ENCODE data around the gene ZNF135.

Gene ZNF135

DNA sequence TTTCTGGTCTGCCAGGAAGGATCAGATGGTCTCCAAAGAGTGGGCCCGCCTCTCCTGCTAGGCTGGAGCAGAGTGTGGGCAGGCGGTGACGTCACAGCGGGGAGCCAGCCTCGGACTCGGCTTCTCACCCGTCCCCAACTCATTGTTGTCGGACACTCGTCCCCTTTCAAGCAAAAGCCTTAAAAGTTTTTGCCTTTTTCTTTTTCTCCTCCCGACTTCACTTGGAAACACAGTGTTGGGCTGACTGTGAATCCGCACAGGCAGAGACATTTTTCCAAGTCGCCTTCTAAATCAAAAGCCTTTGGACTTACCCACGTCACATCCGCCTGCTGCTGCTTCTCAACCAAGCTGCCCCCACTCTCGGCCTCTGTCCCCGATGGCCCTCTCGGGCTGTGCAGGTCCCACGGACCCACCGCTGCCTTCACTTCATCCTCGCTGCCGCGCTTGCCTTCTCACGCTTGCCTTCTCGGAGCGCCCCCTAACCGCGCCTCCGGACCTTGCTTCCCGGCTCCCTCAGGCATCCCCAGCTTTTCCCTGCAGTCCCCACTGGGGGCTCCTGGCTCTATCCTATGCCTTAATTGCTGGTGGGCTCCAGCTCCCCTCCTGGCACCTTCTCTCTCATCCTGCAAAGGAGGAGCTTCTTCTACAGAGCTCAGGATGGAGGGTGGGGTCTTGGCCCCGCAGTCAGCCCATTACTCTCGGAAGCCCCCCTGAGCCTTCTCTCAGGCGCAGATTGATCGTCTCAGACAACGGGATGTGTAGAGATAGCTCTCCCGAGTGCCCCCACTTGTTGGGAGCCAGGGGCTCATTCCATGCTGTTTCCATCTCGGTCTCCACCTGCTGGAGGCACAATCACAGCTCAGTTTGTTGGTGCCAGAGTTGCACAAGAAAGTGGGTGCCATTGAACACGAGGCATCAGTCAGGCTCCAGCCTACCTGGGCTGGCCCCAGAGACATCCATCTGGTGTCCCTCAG, 3.9 kb upstream of the ZNF135 start:
- CTCF ChIA-PET = no interaction called here
- no peaks in the 10 kb centered on the region; the same call in 1 of the 2 replicates for H3K9me3 ChIP-seq (ENCODE audit: control insufficient read depth, insufficient read depth, low read depth, low read length)
- H3K4me1 ChIP-seq (ENCODE audit: control insufficient read depth, insufficient read depth, low read length) = no peaks in the 10 kb centered on the region
- POLR2A ChIA-PET = no interaction called here
- TF ChIP-seq ZNF121 (tag by site-specific recombination; IDR thresholded peaks at IDR 0.05) (no peak), FEZF1 (tag by site-specific recombination; IDR thresholded peaks at IDR 0.05) (no peak), ZXDB (tag by site-specific recombination; IDR thresholded peaks at IDR 0.05) (no peak), KLF10 (tag by site-specific recombination; IDR thresholded peaks at IDR 0.05) (no peak), GLI4 (tag by site-specific recombination; IDR thresholded peaks at IDR 0.05) (no peak), ZNF311 (tag by site-specific recombination; IDR thresholded peaks at IDR 0.05; ENCODE audit: borderline replicate concordance) (no peak), ZNF48 (tag by site-specific recombination; IDR thresholded peaks at IDR 0.05) (no peak), ZNF544 (tag by site-specific recombination; IDR thresholded peaks at IDR 0.05) (no peak), ZNF350 (tag by site-specific recombination; IDR thresholded peaks at IDR 0.05) (no peak), ZNF37A (tag by site-specific recombination; IDR thresholded peaks at IDR 0.05) (no peak)
- TF ChIP-seq, protein P1, sequence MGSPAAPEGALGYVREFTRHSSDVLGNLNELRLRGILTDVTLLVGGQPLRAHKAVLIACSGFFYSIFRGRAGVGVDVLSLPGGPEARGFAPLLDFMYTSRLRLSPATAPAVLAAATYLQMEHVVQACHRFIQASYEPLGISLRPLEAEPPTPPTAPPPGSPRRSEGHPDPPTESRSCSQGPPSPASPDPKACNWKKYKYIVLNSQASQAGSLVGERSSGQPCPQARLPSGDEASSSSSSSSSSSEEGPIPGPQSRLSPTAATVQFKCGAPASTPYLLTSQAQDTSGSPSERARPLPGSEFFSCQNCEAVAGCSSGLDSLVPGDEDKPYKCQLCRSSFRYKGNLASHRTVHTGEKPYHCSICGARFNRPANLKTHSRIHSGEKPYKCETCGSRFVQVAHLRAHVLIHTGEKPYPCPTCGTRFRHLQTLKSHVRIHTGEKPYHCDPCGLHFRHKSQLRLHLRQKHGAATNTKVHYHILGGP (tag by site-specific recombination; IDR thresholded peaks at IDR 0.05) = no peak
- TF ChIP-seq, protein P2, sequence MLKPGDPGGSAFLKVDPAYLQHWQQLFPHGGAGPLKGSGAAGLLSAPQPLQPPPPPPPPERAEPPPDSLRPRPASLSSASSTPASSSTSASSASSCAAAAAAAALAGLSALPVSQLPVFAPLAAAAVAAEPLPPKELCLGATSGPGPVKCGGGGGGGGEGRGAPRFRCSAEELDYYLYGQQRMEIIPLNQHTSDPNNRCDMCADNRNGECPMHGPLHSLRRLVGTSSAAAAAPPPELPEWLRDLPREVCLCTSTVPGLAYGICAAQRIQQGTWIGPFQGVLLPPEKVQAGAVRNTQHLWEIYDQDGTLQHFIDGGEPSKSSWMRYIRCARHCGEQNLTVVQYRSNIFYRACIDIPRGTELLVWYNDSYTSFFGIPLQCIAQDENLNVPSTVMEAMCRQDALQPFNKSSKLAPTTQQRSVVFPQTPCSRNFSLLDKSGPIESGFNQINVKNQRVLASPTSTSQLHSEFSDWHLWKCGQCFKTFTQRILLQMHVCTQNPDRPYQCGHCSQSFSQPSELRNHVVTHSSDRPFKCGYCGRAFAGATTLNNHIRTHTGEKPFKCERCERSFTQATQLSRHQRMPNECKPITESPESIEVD (tag by site-specific recombination; IDR thresholded peaks at IDR 0.05) = no peak
- TF ChIP-seq, protein P3, sequence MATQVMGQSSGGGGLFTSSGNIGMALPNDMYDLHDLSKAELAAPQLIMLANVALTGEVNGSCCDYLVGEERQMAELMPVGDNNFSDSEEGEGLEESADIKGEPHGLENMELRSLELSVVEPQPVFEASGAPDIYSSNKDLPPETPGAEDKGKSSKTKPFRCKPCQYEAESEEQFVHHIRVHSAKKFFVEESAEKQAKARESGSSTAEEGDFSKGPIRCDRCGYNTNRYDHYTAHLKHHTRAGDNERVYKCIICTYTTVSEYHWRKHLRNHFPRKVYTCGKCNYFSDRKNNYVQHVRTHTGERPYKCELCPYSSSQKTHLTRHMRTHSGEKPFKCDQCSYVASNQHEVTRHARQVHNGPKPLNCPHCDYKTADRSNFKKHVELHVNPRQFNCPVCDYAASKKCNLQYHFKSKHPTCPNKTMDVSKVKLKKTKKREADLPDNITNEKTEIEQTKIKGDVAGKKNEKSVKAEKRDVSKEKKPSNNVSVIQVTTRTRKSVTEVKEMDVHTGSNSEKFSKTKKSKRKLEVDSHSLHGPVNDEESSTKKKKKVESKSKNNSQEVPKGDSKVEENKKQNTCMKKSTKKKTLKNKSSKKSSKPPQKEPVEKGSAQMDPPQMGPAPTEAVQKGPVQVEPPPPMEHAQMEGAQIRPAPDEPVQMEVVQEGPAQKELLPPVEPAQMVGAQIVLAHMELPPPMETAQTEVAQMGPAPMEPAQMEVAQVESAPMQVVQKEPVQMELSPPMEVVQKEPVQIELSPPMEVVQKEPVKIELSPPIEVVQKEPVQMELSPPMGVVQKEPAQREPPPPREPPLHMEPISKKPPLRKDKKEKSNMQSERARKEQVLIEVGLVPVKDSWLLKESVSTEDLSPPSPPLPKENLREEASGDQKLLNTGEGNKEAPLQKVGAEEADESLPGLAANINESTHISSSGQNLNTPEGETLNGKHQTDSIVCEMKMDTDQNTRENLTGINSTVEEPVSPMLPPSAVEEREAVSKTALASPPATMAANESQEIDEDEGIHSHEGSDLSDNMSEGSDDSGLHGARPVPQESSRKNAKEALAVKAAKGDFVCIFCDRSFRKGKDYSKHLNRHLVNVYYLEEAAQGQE (tag by site-specific recombination; IDR thresholded peaks at IDR 0.05) = no peak
- H3K36me3 ChIP-seq (ENCODE audit: control insufficient read depth in 2 of 2, insufficient read depth in 1 of 2, low read length in 2 of 2) = no peaks in the 10 kb centered on the region
- no peak overlapping the region for H3K4me3 ChIP-seq (ENCODE audit: low read depth, low read length)
- H3K27ac ChIP-seq (ENCODE audit: extremely low read depth, low read depth, low read length) = no peak overlapping the region

DNA sequence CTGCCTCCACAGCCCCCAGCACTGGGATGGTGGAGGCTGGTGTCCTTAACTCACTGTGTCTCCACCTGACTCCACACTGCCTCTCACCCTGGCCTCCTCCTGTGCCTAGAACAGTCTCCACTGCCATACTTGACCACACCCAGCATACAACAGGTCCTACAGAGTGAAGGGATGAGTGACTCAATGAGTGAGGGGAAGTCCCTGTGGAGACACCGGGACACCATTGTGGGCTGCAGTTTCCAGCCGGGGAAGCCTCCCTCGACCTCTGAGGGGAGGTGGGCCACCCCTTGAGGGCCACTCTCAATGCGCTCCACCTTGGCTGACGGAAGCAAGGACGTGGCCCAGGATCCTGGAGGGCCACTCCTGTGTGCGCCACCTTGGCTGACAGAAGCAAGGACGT, 2.8 kb upstream of the ZNF135 start:
- H3K9me3 ChIP-seq (ENCODE audit: control insufficient read depth, insufficient read depth, low read depth, low read length) = no peaks in the 10 kb centered on the region; the same call in 1 of the 2 replicates
- no peaks in the 10 kb centered on the region for H3K4me1 ChIP-seq (ENCODE audit: control insufficient read depth, insufficient read depth, low read length)
- H3K36me3 ChIP-seq (ENCODE audit: control insufficient read depth in 2 of 2, insufficient read depth in 1 of 2, low read length in 2 of 2) = no peaks in the 10 kb centered on the region
- H3K4me3 ChIP-seq (ENCODE audit: low read depth, low read length) = no peak overlapping the region
- POLR2A ChIA-PET = no interaction called here
- CTCF ChIA-PET = no interaction called here
- H3K27ac ChIP-seq (ENCODE audit: extremely low read depth, low read depth, low read length) = no peak overlapping the region
- TF ChIP-seq ZNF776 (tag by site-specific recombination; IDR thresholded peaks at IDR 0.05; ENCODE audit: borderline replicate concordance) (no peak), SP2 (tag by site-specific recombination; IDR thresholded peaks at IDR 0.05) (no peak), ZNF785 (tag by site-specific recombination; IDR thresholded peaks at IDR 0.05) (no peak), ZNF555 (tag by site-specific recombination; conservative IDR thresholded peaks at IDR 0.05) (no peak), ZNF707 (tag by site-specific recombination; IDR thresholded peaks at IDR 0.05) (no peak), ZNF530 (tag by site-specific recombination; IDR thresholded peaks at IDR 0.05; ENCODE audit: low read depth) (no peak), BCL11B (tag by site-specific recombination; IDR thresholded peaks at IDR 0.05; ENCODE audit: low read depth) (no peak), ZNF626 (tag by site-specific recombination; IDR thresholded peaks at IDR 0.05) (no peak)
- TF ChIP-seq, protein P4, sequence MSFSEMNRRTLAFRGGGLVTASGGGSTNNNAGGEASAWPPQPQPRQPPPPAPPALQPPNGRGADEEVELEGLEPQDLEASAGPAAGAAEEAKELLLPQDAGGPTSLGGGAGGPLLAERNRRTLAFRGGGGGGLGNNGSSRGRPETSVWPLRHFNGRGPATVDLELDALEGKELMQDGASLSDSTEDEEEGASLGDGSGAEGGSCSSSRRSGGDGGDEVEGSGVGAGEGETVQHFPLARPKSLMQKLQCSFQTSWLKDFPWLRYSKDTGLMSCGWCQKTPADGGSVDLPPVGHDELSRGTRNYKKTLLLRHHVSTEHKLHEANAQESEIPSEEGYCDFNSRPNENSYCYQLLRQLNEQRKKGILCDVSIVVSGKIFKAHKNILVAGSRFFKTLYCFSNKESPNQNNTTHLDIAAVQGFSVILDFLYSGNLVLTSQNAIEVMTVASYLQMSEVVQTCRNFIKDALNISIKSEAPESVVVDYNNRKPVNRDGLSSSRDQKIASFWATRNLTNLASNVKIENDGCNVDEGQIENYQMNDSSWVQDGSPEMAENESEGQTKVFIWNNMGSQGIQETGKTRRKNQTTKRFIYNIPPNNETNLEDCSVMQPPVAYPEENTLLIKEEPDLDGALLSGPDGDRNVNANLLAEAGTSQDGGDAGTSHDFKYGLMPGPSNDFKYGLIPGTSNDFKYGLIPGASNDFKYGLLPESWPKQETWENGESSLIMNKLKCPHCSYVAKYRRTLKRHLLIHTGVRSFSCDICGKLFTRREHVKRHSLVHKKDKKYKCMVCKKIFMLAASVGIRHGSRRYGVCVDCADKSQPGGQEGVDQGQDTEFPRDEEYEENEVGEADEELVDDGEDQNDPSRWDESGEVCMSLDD (tag by site-specific recombination; IDR thresholded peaks at IDR 0.05) = no peak
- TF ChIP-seq, protein P5, sequence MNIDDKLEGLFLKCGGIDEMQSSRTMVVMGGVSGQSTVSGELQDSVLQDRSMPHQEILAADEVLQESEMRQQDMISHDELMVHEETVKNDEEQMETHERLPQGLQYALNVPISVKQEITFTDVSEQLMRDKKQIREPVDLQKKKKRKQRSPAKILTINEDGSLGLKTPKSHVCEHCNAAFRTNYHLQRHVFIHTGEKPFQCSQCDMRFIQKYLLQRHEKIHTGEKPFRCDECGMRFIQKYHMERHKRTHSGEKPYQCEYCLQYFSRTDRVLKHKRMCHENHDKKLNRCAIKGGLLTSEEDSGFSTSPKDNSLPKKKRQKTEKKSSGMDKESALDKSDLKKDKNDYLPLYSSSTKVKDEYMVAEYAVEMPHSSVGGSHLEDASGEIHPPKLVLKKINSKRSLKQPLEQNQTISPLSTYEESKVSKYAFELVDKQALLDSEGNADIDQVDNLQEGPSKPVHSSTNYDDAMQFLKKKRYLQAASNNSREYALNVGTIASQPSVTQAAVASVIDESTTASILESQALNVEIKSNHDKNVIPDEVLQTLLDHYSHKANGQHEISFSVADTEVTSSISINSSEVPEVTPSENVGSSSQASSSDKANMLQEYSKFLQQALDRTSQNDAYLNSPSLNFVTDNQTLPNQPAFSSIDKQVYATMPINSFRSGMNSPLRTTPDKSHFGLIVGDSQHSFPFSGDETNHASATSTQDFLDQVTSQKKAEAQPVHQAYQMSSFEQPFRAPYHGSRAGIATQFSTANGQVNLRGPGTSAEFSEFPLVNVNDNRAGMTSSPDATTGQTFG (tag by site-specific recombination; IDR thresholded peaks at IDR 0.05; ENCODE audit: borderline replicate concordance) = no peak

All from HEK293 (cell line).